HAP-1 (cell line): ENCODE data around the gene CEMIP2.
A peak's percentile ranks its signal among the peaks of the same experiment; 100 is the strongest.

Experiments used
- DNase-seq, 2 experiments: peaks; one replicate each; pipeline ENCODE4 v3.0.0-alpha.2; 2016 to 2020; ENCODE audit warnings: low spot score in 2 of 2
- H3K27me3 ChIP-seq: fragments of 250-450 bp; sonication (Bioruptor Pico); 2 replicates; pipeline ENCODE4 v1.5.1; 2020; ENCODE audit warnings: low read depth, mild to moderate bottlenecking, moderate library complexity
- H3K36me3 ChIP-seq: fragments of 250-450 bp; sonication (Bioruptor Pico); replicated peaks from 2 replicates; pipeline ENCODE4 v1.5.1; 2020; ENCODE audit warnings: mild to moderate bottlenecking
- H3K4me1 ChIP-seq: fragments of 250-450 bp; sonication (Bioruptor Pico); 2 replicates; pipeline ENCODE4 v1.5.1; 2020; ENCODE audit warnings: mild to moderate bottlenecking
- H3K4me3 ChIP-seq: fragments of 250-450 bp; sonication (Bioruptor Pico); 2 replicates; pipeline ENCODE4 v1.5.1; 2020; ENCODE audit warnings: mild to moderate bottlenecking, moderate library complexity
- H3K9me3 ChIP-seq: fragments of 250-450 bp; sonication (Bioruptor Pico); 2 replicates; pipeline ENCODE4 v1.5.1; 2020; ENCODE audit warnings: mild to moderate bottlenecking, moderate library complexity
- in situ Hi-C: fragments of 300-500 bp; cut with MboI; formaldehyde crosslinking; loops from 3 replicates; pipeline ENCODE4 v1.14.3; 2020; ENCODE audit warnings: low sequenced_read_pairs, inconsistent platforms, mixed read lengths

Gene CEMIP2

DNA sequence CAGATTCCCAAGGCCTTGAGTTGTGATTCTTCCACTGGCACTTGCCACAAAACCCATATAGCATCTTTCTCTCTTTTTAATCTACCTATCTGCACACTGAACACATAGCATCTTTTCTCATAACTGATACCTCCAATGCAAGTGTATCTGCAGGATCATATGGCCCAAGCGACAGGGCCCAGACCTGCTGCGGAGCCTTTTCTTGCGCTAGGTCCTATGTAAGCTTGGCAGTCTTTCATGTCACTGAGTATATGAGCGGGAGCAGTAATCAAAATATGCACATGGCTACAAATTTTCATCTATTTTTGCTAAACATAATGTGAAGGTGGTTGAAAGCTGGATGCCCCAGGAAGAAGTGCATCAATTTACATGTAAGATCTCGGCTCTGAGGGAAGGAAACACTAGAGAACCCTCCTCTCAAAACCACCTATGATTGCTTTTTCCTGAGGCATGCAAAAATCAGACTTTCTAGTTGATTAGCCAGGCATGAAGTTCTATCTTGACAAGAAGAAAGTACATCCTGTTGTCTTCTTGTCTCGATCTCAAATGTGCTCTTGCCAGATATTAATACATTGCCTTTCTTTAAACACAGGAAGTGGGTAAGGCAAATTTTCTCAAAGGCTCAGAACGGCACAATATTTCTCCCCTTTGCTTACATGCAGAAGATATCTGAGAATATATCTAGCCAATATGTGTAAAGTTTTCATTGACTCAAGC lies 26.9 kb upstream of the CEMIP2 start:
- Histone ChIP-seq H3K4me3 (no peak overlapping the region), H3K36me3 (no peaks in the 10 kb centered on the region), H3K4me1 (no peaks in the 10 kb centered on the region), H3K9me3 (no peaks in the 10 kb centered on the region), H3K27me3 (no peaks in the 10 kb centered on the region)
- no peak for DNase-seq
- in situ Hi-C loops, result no loop called here

DNA sequence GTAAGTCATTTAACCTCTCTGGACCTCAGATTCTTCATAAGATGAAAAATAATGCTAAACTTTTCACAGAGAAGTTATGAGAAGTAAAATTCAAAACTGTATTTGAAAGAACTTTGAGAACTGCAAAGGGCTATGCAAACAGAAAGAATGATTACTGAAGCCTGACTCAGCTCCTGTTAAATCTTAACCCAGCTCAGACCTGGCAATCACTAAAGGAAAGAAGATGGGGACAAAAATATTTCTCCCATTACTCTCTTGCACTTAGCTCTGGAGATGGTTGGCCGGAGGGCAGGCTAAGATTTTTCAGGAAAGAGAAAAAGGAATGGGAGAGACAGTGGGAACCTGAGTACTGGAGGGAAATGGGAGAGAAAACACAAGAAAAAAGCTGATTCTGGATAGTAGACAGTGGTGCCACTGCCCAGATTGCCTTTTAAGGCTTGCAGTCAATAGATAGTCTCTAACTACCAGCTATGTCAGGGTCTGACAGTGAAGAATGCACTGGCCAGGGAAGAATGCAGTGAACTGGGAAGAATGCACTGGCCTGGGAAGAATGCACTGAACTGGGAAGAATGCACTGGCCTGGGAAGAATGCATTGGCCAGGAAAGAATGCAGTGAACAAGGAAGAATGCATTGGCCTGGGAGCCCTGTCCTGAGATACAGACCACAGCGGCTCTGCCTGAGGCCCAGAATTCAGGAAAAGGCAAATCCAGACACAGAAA lies 25.2 kb upstream of the CEMIP2 start:
- DNase-seq, result no peak
- H3K4me3 ChIP-seq, result no peak overlapping the region
- no peaks in the 10 kb centered on the region for H3K27me3 ChIP-seq
- H3K9me3 ChIP-seq, result no peaks in the 10 kb centered on the region
- in situ Hi-C loops, result no loop called here
- H3K4me1 ChIP-seq, result no peaks in the 10 kb centered on the region
- no peaks in the 10 kb centered on the region for H3K36me3 ChIP-seq

DNA sequence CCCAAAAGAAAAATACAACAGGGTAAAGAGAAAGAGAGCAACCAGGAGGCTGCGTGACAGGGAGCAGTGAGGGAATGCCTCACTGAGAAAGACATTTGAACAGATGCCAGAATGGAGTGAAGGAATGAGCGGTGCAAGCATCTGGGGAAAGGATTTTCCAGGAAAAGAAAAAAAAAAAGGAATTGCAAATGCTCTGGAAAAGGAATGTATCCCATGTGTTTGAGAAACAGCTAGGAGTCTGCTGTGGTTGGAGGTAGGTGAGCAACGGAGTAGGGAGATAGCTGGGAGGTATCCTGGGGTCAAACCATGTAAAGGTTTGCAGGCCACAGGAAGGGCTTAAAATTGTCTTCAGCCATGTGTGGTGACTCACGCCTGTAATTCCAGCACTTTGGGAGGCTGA lies 23.6 kb upstream of the CEMIP2 start:
- no peaks in the 10 kb centered on the region for H3K36me3 ChIP-seq
- no peaks in the 10 kb centered on the region for H3K4me1 ChIP-seq
- no peaks in the 10 kb centered on the region for H3K27me3 ChIP-seq
- H3K4me3 ChIP-seq, result no peak overlapping the region
- DNase-seq, result no peak
- in situ Hi-C loops, result no loop called here
- H3K9me3 ChIP-seq, result no peaks in the 10 kb centered on the region

DNA sequence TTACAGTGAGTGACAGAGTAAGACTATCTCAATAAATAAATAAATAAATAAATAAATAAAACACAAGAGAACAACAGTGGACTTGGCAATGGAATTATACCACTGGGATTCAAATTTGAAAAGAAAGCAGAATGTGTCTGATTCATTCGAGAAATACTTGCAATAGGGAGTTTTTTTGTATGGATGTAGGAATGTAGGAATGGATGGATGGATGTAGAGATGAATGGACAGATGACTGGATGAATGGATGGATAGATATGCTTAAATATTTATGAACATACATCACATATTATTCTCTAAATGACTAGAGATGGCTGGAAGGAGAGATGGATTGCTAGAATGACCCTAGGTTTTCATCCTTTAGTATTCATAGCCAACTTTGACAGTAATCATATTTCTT lies 22.0 kb upstream of the CEMIP2 start:
- no peak overlapping the region for H3K4me3 ChIP-seq
- H3K36me3 ChIP-seq, result no peaks in the 10 kb centered on the region
- H3K9me3 ChIP-seq, result no peaks in the 10 kb centered on the region
- no peaks in the 10 kb centered on the region for H3K27me3 ChIP-seq
- no peak for DNase-seq
- H3K4me1 ChIP-seq, result no peaks in the 10 kb centered on the region
- in situ Hi-C loops, result no loop called here

DNA sequence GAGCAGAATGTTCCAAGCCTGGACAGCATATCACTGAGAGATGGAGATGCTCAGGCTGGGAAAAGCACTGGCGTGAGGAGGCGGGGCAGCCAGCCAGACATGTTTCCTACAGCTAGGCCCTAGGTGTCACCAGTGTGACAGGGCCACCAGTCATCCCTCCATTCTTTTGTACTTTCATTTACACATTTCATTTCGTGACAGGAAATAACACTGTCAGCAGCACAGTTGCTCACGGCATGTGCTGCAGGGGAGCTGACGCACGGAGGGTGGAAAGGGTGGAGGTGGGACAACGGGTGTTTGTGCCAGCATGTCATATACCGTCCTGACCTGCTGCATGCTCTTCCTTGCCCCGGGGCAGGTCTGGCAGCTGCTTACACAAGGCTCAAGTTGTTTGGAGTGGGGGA lies 14.8 kb upstream of the CEMIP2 start:
- no peak for DNase-seq
- in situ Hi-C loops, result no loop called here
- no peak overlapping the region for H3K4me3 ChIP-seq
- no peaks in the 10 kb centered on the region for H3K9me3 ChIP-seq
- H3K27me3 ChIP-seq, result no peaks in the 10 kb centered on the region
- H3K36me3 ChIP-seq, result no peaks in the 10 kb centered on the region
- peaks cover 4% of the 10 kb centered on the region; the same call in 1 of the 2 replicates for H3K4me1 ChIP-seq

DNA sequence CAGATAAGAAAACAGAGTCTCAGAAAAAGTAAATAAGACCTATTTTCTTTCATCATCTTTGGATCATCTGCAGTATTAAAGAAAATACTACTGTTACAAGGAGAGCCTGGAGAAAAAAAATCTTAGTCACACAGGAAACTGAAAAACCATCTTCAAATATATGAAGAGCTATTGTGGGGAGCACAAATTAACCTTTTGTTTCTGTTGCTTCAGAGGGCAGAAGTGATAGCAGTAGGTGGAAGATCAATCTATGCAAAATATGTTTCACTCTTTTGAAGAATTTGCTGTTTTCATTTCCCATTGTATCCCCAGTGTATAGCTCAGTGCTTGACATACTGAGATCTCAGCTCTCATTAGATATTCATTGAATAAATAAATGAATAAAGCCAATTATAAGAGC lies 13.1 kb upstream of the CEMIP2 start:
- Histone ChIP-seq H3K4me3 (no peak overlapping the region), H3K36me3 (no peaks in the 10 kb centered on the region), H3K27me3 (no peaks in the 10 kb centered on the region), H3K4me1 (peaks cover 4% of the 10 kb centered on the region; the same call in 1 of the 2 replicates), H3K9me3 (no peaks in the 10 kb centered on the region)
- DNase-seq, result no peak
- in situ Hi-C loops, result no loop called here

DNA sequence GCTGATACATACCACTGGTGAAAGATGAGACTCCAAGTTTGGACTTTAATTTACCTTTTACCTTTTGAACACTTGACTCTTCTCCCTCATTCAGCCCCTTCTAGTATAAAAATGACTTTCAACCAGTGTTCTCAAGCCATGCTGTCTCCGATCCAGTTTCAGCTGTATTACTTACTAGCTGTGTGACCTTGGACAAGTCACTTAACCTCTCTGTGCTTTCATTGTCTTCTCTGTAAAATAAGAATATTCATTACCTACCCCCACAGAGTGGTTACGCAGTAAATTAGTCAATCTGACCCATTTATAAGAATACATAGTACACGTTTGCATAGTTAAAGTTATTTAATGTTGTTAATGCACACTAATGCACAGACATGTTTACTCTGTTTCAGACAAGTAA lies 12.6 kb upstream of the CEMIP2 start:
- H3K36me3 ChIP-seq, result no peaks in the 10 kb centered on the region
- in situ Hi-C loops, result no loop called here
- H3K4me1 ChIP-seq, result peaks cover 4% of the 10 kb centered on the region; the same call in 1 of the 2 replicates
- H3K9me3 ChIP-seq, result no peaks in the 10 kb centered on the region
- no peak for DNase-seq
- no peak overlapping the region for H3K4me3 ChIP-seq
- H3K27me3 ChIP-seq, result no peaks in the 10 kb centered on the region

DNA sequence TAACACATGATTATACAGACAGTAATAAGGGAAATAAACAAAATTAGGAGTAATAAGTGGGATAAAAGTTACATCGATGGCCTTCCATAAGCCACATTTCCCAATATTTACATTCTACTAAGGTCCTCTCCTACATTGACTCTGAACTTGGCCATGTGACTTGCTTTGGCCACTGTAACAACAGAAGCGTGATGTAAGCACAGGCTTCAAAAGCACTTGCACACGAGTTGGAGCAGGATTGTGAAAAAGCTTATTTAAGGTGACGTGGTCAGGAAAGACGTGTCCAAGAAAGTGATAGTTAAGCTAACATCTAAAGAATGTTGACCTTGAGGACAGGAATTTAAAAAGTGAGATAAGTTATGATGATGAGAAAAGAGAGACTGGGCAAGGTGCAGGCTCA lies 9.8 kb upstream of the CEMIP2 start:
- no peak for DNase-seq
- Histone ChIP-seq H3K36me3 (no peaks in the 10 kb centered on the region), H3K9me3 (no peaks in the 10 kb centered on the region), H3K4me3 (no peak overlapping the region), H3K27me3 (no peaks in the 10 kb centered on the region), H3K4me1 (no peaks in the 10 kb centered on the region)
- in situ Hi-C loops, result no loop called here

DNA sequence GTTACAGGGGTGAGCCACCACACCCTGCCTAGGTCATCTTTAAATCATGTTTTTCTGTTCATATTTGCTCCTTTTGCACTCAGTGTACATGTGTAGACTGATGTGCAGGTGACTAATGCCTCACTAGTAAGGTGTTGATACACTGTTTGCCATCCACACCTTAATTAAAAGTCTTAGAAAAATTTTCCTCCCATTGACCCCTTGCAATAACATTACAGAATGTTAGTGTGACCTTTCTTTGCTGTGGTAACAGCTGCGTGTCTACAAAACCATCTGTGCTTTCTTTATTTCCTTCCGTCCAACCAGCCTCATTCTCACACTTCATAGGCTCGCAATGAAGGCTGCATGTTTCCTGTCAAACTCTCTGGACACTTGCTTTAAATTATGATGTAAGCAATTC lies 6.6 kb upstream of the CEMIP2 start:
- H3K9me3 ChIP-seq, result no peaks in the 10 kb centered on the region
- H3K4me3 ChIP-seq, result no peak overlapping the region
- no peaks in the 10 kb centered on the region for H3K27me3 ChIP-seq
- DNase-seq, result no peak
- no peaks in the 10 kb centered on the region for H3K36me3 ChIP-seq
- in situ Hi-C loops, result no loop called here
- peaks cover under 1% of the 10 kb centered on the region; the same call in 1 of the 2 replicates for H3K4me1 ChIP-seq

DNA sequence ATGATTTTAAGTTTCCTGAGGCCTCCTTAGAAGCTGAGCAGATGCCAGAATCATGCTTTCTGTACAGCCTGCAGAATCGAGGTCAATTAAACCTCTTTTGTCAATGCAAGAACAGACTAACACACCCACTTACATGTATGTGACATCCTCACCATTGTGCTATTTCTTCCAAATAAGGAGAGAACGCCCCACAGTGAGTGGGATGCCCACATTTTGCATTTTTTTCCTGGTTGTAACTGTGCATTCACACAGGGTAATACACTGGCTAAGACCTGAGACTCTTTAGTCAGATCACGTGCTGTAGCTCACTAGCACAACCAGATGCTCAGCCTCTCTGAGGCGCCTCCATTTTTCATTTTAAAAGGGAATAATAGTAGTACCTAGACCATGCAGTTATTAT lies 4.4 kb upstream of the CEMIP2 start:
- Histone ChIP-seq H3K27me3 (no peaks in the 10 kb centered on the region), H3K4me1 (peaks cover 9% of the 10 kb centered on the region; the same call in 1 of the 2 replicates), H3K9me3 (no peaks in the 10 kb centered on the region), H3K36me3 (no peaks in the 10 kb centered on the region), H3K4me3 (no peak overlapping the region)
- DNase-seq, result no peak
- in situ Hi-C loops, result no loop called here

DNA sequence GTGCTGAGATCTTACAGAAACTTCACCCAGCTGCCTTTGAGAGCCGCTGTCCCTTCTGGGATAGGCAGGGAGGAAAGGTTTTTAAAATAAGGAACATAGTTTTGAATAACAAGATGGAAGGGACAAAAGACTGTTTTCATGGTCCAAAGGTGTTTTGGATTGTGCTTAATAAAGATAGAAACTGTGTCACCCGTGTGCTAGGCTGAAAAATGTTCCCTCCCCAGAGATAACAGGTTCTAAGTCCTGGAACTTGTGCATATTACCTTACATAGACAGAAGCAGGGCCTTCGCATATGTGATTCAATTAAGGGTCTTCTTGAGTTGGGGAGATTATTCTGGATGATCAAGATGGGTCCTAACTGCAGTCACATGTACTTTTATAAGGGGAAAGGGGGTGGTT lies 1.9 kb upstream of the CEMIP2 start:
- Histone ChIP-seq H3K9me3 (no peaks in the 10 kb centered on the region), H3K27me3 (no peaks in the 10 kb centered on the region), H3K4me1 (peaks cover 25% of the 10 kb centered on the region), H3K4me3 (no peak overlapping the region), H3K36me3 (no peaks in the 10 kb centered on the region)
- in situ Hi-C loops, result no loop called here
- DNase-seq, result no peak

DNA sequence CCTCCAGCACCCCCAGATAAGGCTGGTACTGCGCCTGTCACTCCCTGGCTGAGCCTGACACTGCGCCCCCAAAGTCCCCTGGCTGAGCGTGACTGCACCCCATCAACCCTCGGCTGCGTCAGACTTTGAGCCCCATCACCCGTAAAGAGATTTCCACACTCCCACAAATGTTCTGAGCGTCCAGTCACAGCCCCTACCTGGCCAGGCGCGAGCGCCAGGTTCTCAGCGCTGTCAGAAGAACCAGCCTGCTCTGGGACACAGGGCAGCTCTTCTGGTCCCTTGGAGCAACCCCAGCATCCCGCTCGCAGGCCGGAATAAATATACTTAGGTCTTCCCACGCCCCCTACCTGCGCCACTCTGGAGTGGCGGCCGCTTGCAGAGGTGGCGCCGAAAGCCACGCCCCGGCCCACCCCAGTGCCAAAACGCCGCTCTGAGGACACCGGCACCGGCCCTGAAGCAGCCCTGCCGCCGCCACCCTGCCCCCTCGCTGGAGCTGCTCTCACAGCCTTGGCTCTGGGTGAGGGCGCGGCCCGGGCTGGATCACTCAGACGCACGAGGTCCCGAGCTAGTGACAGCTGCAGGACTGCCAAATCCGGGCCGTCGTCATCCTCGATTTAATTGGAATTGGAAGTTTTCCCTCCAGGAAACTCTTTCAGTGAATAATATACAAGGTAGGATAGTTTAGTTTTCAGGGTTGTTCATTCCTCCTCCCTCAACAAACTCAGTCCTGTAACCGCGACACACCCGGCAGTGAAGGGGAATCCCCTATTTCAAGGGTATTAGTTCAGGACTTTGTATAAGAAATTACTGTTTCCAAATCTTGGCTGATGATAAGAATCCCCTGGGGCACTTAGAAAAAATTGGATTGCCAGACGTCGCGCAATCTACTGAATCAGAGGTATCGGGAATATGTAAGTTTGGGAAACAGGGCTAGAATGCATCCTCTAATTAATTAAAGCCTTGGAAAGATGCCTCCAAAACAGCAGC lies 1.2 kb upstream of the CEMIP2 start:
- peaks cover 32% of the 10 kb centered on the region for H3K4me1 ChIP-seq
- in situ Hi-C loops, result no loop called here

DNA sequence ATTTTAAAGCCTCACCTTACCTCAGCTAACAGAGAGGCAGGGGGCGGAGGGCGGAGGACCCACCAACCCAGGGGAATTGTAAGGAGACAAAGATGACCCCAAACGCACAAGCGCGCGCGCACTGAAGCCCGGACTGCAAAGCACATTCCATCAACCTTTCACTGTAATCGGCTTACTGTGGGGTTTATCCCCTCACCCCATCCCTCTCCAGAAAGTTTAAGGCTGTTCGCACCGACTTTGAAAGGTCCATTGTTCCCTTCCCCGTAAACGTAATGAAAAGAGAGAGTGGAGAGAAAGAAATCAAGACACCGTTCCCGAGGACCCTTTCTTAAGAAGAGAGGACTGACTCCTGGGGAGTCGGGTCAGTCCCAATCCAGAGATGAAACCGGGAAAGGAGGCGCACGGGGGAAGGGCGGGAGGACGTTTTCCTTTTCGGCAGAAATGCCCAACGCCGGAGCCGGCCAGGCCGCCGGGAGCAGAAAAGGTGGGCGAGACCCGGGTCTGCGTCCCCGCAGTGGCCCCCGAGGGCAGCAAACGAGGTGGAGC lies 464 bp downstream of the CEMIP2 start:
- peak overlapping the region; percentile 95 for H3K4me3 ChIP-seq
- in situ Hi-C loops, result no loop called here
- H3K9me3 ChIP-seq, result no peaks in the 10 kb centered on the region
- no peaks in the 10 kb centered on the region for H3K27me3 ChIP-seq
- peak; percentile 76 for DNase-seq
- H3K36me3 ChIP-seq, result no peaks in the 10 kb centered on the region
- peaks cover 46% of the 10 kb centered on the region for H3K4me1 ChIP-seq

More for the DNA sequence above, 1.2 kb upstream of the CEMIP2 start:
- Histone ChIP-seq H3K9me3 (no peaks in the 10 kb centered on the region), H3K27me3 (no peaks in the 10 kb centered on the region), H3K36me3 (no peaks in the 10 kb centered on the region), H3K4me3 (peak overlapping the region; percentile 95)
- peak; percentile 82 to 90 for DNase-seq
